ENCODE data around the gene ZNF143.
"Not testable (repeated sequence)": the region's sequence is repeated elsewhere in the genome, so short reads cannot be mapped to it uniquely, and the experiment has no call there.

The ZNF143 gene

GRCh38 chr11:9460322-9461062, at the start of gene ZNF143:
Gene ZNF143, plus strand, starts transcription at chr11:9461012. Its CDS starts 10,297 bp downstream, at chr11:9471309.
- CTCF ChIA-PET: interaction anchor here (0.6 to 1.5 kb wide), 7 partner anchors 17 to 546 kb away, joined by 3 to 6 read pairs (median 4); no protein-coding TSS in a partner anchor
- peak within 1 kb of the TSS; percentile 97 for H3K27ac Mint-ChIP-seq

GRCh38 chr11:9428706-9429105, 32.1 kb upstream of the ZNF143 start:
- H3K4me3 Mint-ChIP-seq: no peak overlapping the region
- no peak for DNase-seq
- no peaks in the 10 kb centered on the region for H3K27me3 Mint-ChIP-seq
- peaks cover 48% of the 10 kb centered on the region for H3K36me3 Mint-ChIP-seq
- CTCF ChIA-PET: interaction anchor here (0.7 kb wide), 1 partner anchor 42 kb away, joined by 3 read pairs; no protein-coding TSS in a partner anchor
- no peak overlapping the region for H3K27ac Mint-ChIP-seq
- no peaks in the 10 kb centered on the region for H3K4me1 Mint-ChIP-seq
- H3K9me3 Mint-ChIP-seq: no peaks in the 10 kb centered on the region

More at GRCh38 chr11:9460322-9461062, at the start of gene ZNF143:
- Mint-ChIP-seq H3K4me1 (peaks cover 32% of the 10 kb centered on the region), H3K36me3 (peaks cover 21% of the 10 kb centered on the region), H3K27me3 (no peaks in the 10 kb centered on the region), H3K9me3 (no peaks in the 10 kb centered on the region), H3K4me3 (peak within 1 kb of the TSS; percentile 93)
- DNase-seq: peak; percentile 100

- Mint-ChIP-seq H3K27ac (no peak overlapping the region), H3K4me3 (no peak overlapping the region), H3K36me3 (peaks cover 61% of the 10 kb centered on the region), H3K9me3 (no peaks in the 10 kb centered on the region), H3K4me1 (peaks cover 3% of the 10 kb centered on the region), H3K27me3 (no peaks in the 10 kb centered on the region)
- no peak for DNase-seq
- CTCF ChIA-PET: interaction anchor here (0.5 kb wide), 1 partner anchor 117 kb away, joined by 3 read pairs; no protein-coding TSS in a partner anchor
Measured at GRCh38 chr11:9438611-9439010, 22.2 kb upstream of the ZNF143 start.

GRCh38 chr11:9446230-9446629, 14.6 kb upstream of the ZNF143 start:
- DNase-seq: no peak
- H3K36me3 Mint-ChIP-seq: peaks cover 34% of the 10 kb centered on the region
- H3K4me3 Mint-ChIP-seq: no peak overlapping the region
- H3K4me1 Mint-ChIP-seq: peaks cover 7% of the 10 kb centered on the region
- no peaks in the 10 kb centered on the region for H3K9me3 Mint-ChIP-seq
- CTCF ChIA-PET: no interaction called here
- no peak overlapping the region for H3K27ac Mint-ChIP-seq
- no peaks in the 10 kb centered on the region for H3K27me3 Mint-ChIP-seq

GRCh38 chr11:9448576-9449352, 12.0 kb upstream of the ZNF143 start:
- no peak for DNase-seq
- Mint-ChIP-seq H3K4me3 (no peak overlapping the region), H3K27ac (no peak overlapping the region), H3K27me3 (no peaks in the 10 kb centered on the region), H3K36me3 (peaks cover 31% of the 10 kb centered on the region), H3K4me1 (peaks cover 7% of the 10 kb centered on the region), H3K9me3 (peaks cover 9% of the 10 kb centered on the region)
- CTCF ChIA-PET: interaction anchor here (1.6 kb wide), 1 partner anchor 11 kb away, joined by 6 read pairs; no protein-coding TSS in a partner anchor

GRCh38 chr11:9452023-9452422, 8.8 kb upstream of the ZNF143 start:
- H3K27me3 Mint-ChIP-seq, H3K27ac Mint-ChIP-seq, DNase-seq, H3K9me3 Mint-ChIP-seq, H3K4me3 Mint-ChIP-seq, CTCF ChIA-PET, H3K4me1 Mint-ChIP-seq: not testable (repeated sequence)
- peaks cover 15% of the 10 kb centered on the region for H3K36me3 Mint-ChIP-seq

GRCh38 chr11:9455722-9456121, 5.1 kb upstream of the ZNF143 start:
- Mint-ChIP-seq H3K9me3 (peaks cover 9% of the 10 kb centered on the region), H3K27me3 (no peaks in the 10 kb centered on the region), H3K36me3 (peaks cover 18% of the 10 kb centered on the region), H3K4me1 (peaks cover 9% of the 10 kb centered on the region), H3K4me3 (no peak overlapping the region), H3K27ac (no peak overlapping the region)
- no peak for DNase-seq
- CTCF ChIA-PET: no interaction called here

- Mint-ChIP-seq H3K36me3 (peaks cover 21% of the 10 kb centered on the region), H3K9me3 (no peaks in the 10 kb centered on the region), H3K4me1 (peaks cover 32% of the 10 kb centered on the region), H3K4me3 (peak overlapping the region; percentile 93), H3K27me3 (no peaks in the 10 kb centered on the region), H3K27ac (peak overlapping the region; percentile 97)
- peak; percentile 51 for DNase-seq
- CTCF ChIA-PET: interaction anchor here (0.6 to 1.5 kb wide), 11 partner anchors 12 to 545 kb away, joined by 3 to 6 read pairs (median 4); no protein-coding TSS in a partner anchor
Measured at GRCh38 chr11:9459667-9460321, 1.0 kb upstream of the ZNF143 start.

- H3K4me1 Mint-ChIP-seq: peaks cover 32% of the 10 kb centered on the region
- no peaks in the 10 kb centered on the region for H3K27me3 Mint-ChIP-seq
- peak overlapping the region; percentile 97 for H3K27ac Mint-ChIP-seq
- peaks cover 21% of the 10 kb centered on the region for H3K36me3 Mint-ChIP-seq
- DNase-seq: peak; percentile 85
- H3K9me3 Mint-ChIP-seq: no peaks in the 10 kb centered on the region
- peak overlapping the region; percentile 93 for H3K4me3 Mint-ChIP-seq
- CTCF ChIA-PET: interaction anchor here (0.6 to 1.3 kb wide), 4 partner anchors 17 to 547 kb away, joined by 3 to 5 read pairs (median 4); no protein-coding TSS in a partner anchor
Measured at GRCh38 chr11:9461063-9461759, 399 bp downstream of the ZNF143 start.

- Mint-ChIP-seq H3K36me3 (peaks cover 22% of the 10 kb centered on the region), H3K4me3 (peak overlapping the region; percentile 93), H3K27ac (peak overlapping the region; percentile 97), H3K27me3 (no peaks in the 10 kb centered on the region), H3K4me1 (peaks cover 32% of the 10 kb centered on the region), H3K9me3 (no peaks in the 10 kb centered on the region)
- CTCF ChIA-PET: interaction anchor here (1.0 kb wide), 1 partner anchor 302 kb away, joined by 5 read pairs; no protein-coding TSS in a partner anchor
- DNase-seq: peak; percentile 26
Measured at GRCh38 chr11:9461760-9462134, 935 bp downstream of the ZNF143 start.

- Mint-ChIP-seq H3K4me1 (peaks cover 32% of the 10 kb centered on the region), H3K4me3 (peak overlapping the region; percentile 93), H3K27me3 (no peaks in the 10 kb centered on the region), H3K9me3 (no peaks in the 10 kb centered on the region), H3K36me3 (peaks cover 23% of the 10 kb centered on the region), H3K27ac (peak overlapping the region; percentile 97)
- CTCF ChIA-PET: interaction anchor here (1.0 kb wide), 1 partner anchor 302 kb away, joined by 5 read pairs; no protein-coding TSS in a partner anchor
- no peak for DNase-seq
Measured at GRCh38 chr11:9462172-9462799, 1.5 kb downstream of the ZNF143 start.

GRCh38 chr11:9462806-9463537, 2.2 kb downstream of the ZNF143 start:
- CTCF ChIA-PET: no interaction called here
- peak overlapping the region; percentile 93 for H3K4me3 Mint-ChIP-seq
- H3K27ac Mint-ChIP-seq: peak overlapping the region; percentile 80
- no peak for DNase-seq
- H3K4me1 Mint-ChIP-seq: peaks cover 34% of the 10 kb centered on the region
- H3K27me3 Mint-ChIP-seq: no peaks in the 10 kb centered on the region
- peaks cover 26% of the 10 kb centered on the region for H3K36me3 Mint-ChIP-seq
- H3K9me3 Mint-ChIP-seq: no peaks in the 10 kb centered on the region

All from activated naive CD4-positive, alpha-beta T cell treated with anti-CD3 and anti-CD28 coated beads, Interleukin-2, amount 10 ng/mL, durations not matched to agents 7 days and 5 days (primary cell).